Hepatocyte (in vitro differentiated cells): ENCODE results near the gene MTFP1.

Source experiments
- EZH2 ChIP-seq: fragments of 200-600 bp; sonication (generic); IDR thresholded peaks from 2 replicates; pipeline ENCODE4 v1.6.1; 2016; ENCODE audit warnings: antibody characterized with exemption, mild to moderate bottlenecking, borderline replicate concordance
- TF ChIP-seq, protein P1 (sequence below): fragments of 200-600 bp; sonication (generic); IDR thresholded peaks from 2 replicates; pipeline ENCODE4 v1.5.1; 2016; ENCODE audit warnings: antibody characterized with exemption, mild to moderate bottlenecking; ENCODE audit not compliant: poor library complexity

DNA sequence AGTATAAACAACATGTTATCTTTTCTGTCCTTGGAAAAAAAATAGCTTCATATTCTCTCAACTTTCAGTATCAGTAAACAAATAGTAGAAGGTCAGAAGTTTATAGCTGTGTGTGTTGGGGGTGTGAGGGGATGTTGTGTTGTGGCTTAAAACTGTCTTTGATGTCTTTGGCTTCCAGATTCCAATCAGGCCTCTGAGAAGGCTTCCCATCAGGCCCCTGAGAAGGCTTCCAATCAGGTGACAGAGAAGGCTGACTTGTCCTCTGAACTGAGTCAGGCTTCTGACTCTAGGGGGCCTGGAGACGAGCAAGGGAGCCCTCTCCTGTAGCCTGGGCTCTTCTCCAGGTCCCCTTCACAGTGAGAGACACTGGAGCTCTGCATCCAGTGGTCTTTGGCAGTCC, 9.3 kb downstream of the MTFP1 start:
- TF ChIP-seq, protein P1, sequence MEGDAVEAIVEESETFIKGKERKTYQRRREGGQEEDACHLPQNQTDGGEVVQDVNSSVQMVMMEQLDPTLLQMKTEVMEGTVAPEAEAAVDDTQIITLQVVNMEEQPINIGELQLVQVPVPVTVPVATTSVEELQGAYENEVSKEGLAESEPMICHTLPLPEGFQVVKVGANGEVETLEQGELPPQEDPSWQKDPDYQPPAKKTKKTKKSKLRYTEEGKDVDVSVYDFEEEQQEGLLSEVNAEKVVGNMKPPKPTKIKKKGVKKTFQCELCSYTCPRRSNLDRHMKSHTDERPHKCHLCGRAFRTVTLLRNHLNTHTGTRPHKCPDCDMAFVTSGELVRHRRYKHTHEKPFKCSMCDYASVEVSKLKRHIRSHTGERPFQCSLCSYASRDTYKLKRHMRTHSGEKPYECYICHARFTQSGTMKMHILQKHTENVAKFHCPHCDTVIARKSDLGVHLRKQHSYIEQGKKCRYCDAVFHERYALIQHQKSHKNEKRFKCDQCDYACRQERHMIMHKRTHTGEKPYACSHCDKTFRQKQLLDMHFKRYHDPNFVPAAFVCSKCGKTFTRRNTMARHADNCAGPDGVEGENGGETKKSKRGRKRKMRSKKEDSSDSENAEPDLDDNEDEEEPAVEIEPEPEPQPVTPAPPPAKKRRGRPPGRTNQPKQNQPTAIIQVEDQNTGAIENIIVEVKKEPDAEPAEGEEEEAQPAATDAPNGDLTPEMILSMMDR, result no peak
- no peak for TF ChIP-seq EZH2
